CD4-positive, alpha-beta T cell treated with Interferon alpha-2 for 1 hour (primary cell): Measurements from ENCODE around the gene COL4A4.

ENCODE experiments used
- DNase-seq, 2 donors: peaks; one replicate each; pipeline ENCODE4 v3.0.0-alpha.2; 2020 to 2022

COL4A4 gene

DNA sequence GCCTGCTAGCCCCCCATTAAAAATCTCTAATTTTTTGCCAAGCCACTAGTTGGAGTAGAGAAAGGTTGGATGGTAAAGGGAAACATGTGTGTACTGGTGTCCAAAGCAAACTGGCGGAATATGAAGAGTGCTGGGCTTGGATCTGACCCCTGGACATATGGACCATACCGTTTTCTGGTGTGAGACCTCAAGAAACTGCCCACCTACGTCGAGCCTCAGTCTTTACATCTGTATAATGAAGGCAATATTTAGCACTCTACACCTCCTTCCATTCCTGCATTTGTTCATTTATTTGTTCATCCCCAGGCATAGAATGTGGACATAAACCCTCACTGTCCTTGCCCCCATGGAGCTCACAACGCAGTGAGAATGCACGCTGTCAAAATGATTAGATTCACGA lies 185.7 kb downstream of the COL4A4 start:
- DNase-seq: no peak

DNA sequence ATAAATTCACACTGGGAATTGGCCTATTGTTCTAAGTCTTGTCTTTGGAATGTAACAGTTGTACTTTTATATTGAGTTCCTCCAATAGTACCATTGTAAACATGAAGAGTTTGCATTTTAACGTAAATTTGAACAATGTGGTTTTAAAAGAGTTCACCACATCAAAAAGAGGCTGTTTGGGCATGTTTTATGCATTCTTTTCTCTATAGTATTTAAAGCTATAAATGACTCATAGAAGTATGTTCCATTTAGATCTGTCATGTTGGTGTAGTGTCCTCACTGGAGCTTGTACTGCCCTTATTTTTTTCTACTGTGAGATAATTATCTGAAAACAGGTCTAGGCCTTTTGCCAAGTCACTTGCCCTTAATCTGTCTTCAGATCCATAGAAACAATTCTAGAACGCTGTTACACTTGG lies 186.2 kb downstream of the COL4A4 start:
- DNase-seq: no peak

- DNase-seq: no peak
These were observed 190.2 kb downstream of the COL4A4 start for GRCh38 chr2:226973816-226974215.

- no peak for DNase-seq
These were observed 192.2 kb downstream of the COL4A4 start for GRCh38 chr2:226971770-226972169.

DNA sequence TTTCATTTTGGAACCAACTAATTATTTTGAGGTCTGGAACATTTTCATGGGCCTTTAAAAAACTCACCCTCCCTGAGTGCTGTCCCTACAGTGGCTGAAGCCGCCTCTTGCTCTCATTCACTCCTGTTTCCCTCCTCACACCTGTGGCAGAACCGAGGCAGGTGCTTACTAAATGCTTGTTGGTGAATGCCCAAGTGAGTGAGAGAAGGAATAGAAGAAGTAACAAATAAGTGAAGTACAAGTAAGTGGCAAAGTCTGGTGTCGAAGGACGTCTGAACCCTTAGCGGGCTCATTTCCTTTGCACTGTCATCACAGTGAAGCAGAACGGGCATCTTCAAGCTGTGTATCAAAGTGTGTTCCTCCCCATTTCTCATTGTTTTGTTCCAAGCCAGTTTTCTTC lies 192.9 kb downstream of the COL4A4 start:
- DNase-seq: no peak

- DNase-seq: no peak
These were observed 193.6 kb downstream of the COL4A4 start for GRCh38 chr2:226970362-226970761.

- no peak for DNase-seq
These were observed 194.5 kb downstream of the COL4A4 start for GRCh38 chr2:226969417-226970080.

- no peak for DNase-seq
These were observed 198.6 kb downstream of the COL4A4 start for GRCh38 chr2:226965376-226965775.

GRCh38 chr2:226963528-226963927 lies 200.5 kb downstream of the COL4A4 start:
- DNase-seq: no peak

DNA sequence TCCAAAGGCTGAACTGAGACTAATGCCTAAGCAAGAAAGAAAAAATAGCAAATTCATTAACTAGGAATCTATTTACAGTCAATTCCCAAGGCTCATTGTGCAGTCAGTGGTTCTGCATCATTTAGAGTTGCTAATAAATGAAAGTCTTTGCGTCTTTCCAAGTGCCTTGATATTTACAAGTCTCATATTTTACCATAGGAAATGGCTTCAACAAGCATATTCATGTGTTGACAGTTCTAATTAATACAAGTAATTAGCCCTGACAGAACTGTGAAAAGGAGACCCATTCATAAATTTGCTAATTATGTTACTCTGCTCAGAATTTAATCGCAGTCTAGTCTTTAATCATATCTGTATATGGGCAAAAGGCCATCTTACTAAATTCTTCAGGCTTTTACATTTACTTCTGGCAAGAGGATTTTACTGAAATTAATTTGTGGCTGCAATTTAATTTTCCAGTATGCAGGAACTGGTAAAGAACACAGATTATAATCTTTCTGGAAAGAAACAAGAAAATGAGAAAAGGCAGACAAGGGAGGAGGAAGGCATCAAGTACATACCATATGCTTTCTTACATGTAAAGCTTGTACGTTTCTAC lies 201.7 kb downstream of the COL4A4 start:
- DNase-seq: no peak

DNA sequence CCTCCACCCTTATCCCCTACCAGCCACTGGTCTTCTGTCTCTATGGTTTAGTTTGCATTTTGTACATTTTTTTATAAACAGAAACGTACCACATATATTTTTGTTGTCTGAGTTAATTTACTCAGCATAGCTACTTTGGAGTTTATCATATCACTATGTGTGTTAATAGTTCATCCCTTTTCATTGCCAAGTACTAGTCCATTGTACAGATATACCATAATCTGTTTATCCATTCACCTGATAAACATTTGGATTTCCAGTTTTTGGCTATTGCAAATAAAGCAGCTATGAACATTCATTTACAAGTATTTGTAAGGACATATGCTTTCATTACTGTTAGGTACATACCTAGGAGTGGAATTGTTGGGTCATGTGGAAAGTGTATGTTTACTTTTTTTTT lies 204.6 kb downstream of the COL4A4 start:
- DNase-seq: no peak

DNA sequence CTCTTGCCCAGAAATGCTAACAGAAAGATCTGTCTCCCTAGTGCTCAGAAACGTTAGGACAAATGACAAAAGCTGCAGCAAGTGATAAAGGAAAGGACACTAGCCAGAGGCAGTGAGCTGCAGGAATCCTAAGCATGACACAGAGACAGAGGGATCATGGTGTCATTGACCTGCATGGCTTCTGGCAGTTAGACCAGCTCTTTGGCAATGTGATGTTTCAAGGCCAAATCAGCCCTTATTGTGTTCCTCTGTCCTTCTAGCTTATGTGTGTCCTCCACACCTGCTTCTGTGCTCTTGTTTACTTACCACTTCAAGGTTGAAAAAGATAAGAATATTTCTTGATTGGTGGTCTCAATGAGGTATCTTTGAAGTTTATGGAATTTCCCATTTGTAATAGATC lies 207.3 kb downstream of the COL4A4 start:
- no peak for DNase-seq

- no peak for DNase-seq
These were observed 210.2 kb downstream of the COL4A4 start for GRCh38 chr2:226953826-226954225.

DNA sequence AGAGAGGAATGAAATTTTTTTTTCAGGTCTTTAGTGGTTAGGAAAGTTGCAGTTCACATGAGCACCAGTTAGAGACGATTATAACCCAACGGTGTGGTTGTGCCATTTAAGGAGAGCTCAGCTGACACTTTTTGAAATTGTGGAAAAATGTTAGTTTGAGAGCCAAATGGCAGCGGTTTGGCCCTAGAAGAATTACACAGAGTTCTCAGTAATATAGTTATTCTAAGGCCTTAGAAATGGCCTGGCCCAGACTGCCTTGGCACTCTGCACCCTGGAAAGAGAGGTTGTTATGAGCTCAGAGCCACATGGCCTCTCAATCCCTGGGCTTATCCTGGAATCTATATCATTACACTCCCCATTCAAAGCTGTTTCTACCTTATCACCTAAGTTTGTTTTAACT lies 210.8 kb downstream of the COL4A4 start:
- no peak for DNase-seq
